SU-DHL-6 (cell line): ENCODE results near the gene CS.

ENCODE experiments used
- EZH2phosphoT487 ChIP-seq: fragments of 200-600 bp; sonication (generic), shearing (Covaris generic); conservative IDR thresholded peaks from 2 replicates; pipeline ENCODE4 v1.6.1; 2018; ENCODE audit warnings: mild to moderate bottlenecking, antibody characterized with exemption, low read length, moderate library complexity, mixed read lengths
- TF ChIP-seq, protein P1 (sequence below): fragments of 200-600 bp; sonication (generic); IDR thresholded peaks from one replicate; pipeline ENCODE4 v1.5.1; 2017; ENCODE audit warnings: antibody characterized with exemption, mild to moderate bottlenecking, low read length, moderate library complexity; ENCODE audit not compliant: insufficient read depth, poor library complexity, severe bottlenecking

DNA sequence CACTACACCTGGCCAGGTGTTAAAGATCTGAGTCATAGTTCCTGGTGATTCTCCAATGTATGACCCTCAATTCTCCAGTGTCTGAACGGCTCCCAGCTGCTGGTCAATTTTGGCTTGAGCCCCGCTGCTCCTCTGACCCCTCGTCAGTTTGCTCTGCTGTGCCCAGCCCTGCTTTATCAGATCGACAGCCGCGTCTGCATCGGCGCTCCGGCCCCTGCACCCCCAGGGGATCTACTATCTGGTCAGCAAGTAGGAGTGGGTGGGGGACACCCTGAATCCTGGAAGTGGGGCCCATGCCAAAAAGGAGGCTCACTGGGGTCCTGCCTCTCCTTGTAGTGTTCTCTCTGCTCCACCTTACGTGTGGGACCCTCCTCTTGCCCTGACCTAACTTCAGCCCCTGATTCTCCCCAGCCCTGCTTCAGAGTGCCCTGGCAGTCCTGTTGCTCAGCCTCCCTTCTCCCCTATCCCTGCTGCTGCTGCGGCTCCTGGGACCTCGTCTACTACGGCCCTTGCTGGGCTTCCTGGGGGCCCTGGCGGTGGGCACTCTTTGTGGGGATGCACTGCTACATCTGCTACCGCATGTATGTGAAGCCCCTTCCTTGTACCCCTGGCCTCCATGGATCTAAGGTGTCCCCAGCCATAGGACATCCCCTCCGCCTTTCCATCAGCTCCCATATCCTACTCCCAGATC is 65.2 kb downstream of the CS start:
- TF ChIP-seq, protein P1, sequence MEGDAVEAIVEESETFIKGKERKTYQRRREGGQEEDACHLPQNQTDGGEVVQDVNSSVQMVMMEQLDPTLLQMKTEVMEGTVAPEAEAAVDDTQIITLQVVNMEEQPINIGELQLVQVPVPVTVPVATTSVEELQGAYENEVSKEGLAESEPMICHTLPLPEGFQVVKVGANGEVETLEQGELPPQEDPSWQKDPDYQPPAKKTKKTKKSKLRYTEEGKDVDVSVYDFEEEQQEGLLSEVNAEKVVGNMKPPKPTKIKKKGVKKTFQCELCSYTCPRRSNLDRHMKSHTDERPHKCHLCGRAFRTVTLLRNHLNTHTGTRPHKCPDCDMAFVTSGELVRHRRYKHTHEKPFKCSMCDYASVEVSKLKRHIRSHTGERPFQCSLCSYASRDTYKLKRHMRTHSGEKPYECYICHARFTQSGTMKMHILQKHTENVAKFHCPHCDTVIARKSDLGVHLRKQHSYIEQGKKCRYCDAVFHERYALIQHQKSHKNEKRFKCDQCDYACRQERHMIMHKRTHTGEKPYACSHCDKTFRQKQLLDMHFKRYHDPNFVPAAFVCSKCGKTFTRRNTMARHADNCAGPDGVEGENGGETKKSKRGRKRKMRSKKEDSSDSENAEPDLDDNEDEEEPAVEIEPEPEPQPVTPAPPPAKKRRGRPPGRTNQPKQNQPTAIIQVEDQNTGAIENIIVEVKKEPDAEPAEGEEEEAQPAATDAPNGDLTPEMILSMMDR = no peak
- no peak for TF ChIP-seq EZH2phosphoT487
